Measurements from ENCODE around the gene CEMIP2.

CEMIP2 gene

DNA sequence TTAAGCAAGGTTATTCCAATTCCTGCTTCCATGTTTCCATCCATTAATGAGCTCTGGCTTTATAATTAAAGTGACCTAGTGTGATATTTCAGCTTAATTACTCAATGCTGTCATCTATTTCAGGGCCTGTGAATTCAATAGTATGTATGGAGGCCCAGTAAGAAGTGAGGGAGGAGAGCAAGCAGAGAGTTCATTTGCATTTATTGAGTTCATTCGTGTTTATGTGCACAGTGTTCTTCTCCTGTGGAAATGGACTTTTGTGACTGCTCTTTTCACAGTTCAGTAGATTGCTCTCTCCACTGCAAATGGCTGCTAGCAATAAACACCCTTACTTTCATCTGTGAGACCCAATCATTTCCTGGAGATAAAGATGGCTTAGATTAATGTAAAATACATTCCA lies 130.9 kb downstream of the CEMIP2 start:
- TF ChIP-seq, protein P1, sequence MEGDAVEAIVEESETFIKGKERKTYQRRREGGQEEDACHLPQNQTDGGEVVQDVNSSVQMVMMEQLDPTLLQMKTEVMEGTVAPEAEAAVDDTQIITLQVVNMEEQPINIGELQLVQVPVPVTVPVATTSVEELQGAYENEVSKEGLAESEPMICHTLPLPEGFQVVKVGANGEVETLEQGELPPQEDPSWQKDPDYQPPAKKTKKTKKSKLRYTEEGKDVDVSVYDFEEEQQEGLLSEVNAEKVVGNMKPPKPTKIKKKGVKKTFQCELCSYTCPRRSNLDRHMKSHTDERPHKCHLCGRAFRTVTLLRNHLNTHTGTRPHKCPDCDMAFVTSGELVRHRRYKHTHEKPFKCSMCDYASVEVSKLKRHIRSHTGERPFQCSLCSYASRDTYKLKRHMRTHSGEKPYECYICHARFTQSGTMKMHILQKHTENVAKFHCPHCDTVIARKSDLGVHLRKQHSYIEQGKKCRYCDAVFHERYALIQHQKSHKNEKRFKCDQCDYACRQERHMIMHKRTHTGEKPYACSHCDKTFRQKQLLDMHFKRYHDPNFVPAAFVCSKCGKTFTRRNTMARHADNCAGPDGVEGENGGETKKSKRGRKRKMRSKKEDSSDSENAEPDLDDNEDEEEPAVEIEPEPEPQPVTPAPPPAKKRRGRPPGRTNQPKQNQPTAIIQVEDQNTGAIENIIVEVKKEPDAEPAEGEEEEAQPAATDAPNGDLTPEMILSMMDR (IDR thresholded peaks at IDR 0.05; ENCODE audit: insufficient read depth, low read depth, low read length, missing control alignments): no peak
- no peak for DNase-seq (ENCODE audit: low read depth)
- H3K4me3 ChIP-seq (ENCODE audit: low read length): no peak overlapping the region

DNA sequence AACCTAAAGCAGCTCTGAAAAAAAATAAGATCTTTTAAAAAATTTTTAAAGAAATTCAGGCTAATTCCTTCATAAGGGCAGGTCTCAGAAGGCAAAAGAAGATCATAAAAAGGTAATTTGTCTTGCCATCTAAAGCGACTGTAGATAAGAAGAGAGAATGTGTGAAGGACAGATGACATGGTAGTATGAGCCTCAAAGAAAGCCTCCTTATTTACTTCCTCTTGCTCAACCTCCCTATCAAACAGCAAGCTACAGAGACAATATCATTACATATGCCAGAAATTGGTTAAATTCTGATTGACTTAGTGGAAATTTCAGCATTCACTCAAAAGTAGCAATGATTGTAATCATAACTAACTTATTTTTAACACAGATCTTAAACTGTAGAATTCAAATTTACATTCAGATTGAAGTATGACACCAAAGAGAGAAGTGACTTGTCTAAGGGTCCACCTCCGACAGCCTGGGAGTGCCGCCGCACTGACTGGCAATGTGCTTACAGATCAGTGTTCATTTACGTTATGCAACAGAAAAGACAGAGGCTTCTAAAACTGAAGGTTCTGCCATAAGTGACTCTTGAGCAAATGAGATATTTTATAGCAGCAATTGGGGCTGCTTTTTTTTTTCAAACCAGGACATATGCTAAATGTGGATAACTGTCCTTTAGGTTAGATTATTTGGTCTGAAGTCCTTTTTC lies 132.0 kb downstream of the CEMIP2 start:
- DNase-seq (ENCODE audit: low read depth): no peak
- TF ChIP-seq, protein P1 (IDR thresholded peaks at IDR 0.05; ENCODE audit: insufficient read depth, low read depth, low read length, missing control alignments): no peak
- no peak overlapping the region for H3K4me3 ChIP-seq (ENCODE audit: low read length)

DNA sequence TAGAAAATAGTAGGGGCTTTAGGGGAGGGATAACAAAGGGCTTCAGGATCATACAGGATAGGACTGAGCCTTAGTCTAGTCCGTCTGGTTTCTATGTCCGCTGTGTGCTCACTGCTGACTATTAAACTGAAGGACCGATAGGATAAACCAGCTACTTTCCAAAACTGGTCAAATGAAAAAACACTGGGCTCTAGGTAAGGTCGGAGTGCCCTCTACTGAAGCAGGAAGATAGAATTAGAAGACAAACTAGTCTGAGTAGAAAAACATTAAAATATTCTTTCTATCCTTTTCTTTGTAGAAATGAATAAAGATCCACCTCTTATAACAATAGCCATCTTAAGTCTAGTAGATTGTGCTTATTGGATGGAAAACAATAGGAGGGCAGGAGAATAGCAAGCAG lies 133.6 kb downstream of the CEMIP2 start:
- TF ChIP-seq, protein P1 (IDR thresholded peaks at IDR 0.05; ENCODE audit: insufficient read depth, low read depth, low read length, missing control alignments): no peak
- H3K4me3 ChIP-seq (ENCODE audit: low read length): no peak overlapping the region
- DNase-seq (ENCODE audit: low read depth): no peak
